Trophoblast cell (in vitro differentiated cells and primary cell): ENCODE measurements around the gene ENPP4.
"Not testable (repeated sequence)": the region's sequence is repeated elsewhere in the genome, so short reads cannot be mapped to it uniquely, and the experiment has no call there.

ENCODE experiments used
- DNase-seq, 2 donors: peaks; one replicate each; pipeline ENCODE4 v3.0.0-alpha.2; 2016
- H2AFZ ChIP-seq: 2 replicates; pipeline ENCODE4 v1.6.1; 2013; ENCODE audit warnings: low read length, moderate library complexity, mild to moderate bottlenecking; ENCODE audit not compliant: insufficient read depth, poor library complexity
- H2AK5ac ChIP-seq: 2 replicates; pipeline ENCODE4 v1.6.1; 2013; ENCODE audit warnings: mild to moderate bottlenecking, low read length
- H2BK120ac ChIP-seq: 2 replicates; pipeline ENCODE4 v1.6.1; 2013; ENCODE audit warnings: low read length, mild to moderate bottlenecking, moderate library complexity; ENCODE audit not compliant: insufficient read depth, poor library complexity
- H2BK12ac ChIP-seq: 2 replicates; pipeline ENCODE4 v1.6.1; 2013; ENCODE audit warnings: mild to moderate bottlenecking, low read length, moderate library complexity
- H2BK5ac ChIP-seq: 2 replicates; pipeline ENCODE4 v1.6.1; 2013; ENCODE audit warnings: low read length, low read depth, moderate library complexity, mild to moderate bottlenecking; ENCODE audit not compliant: poor library complexity
- H3K14ac ChIP-seq: 2 replicates; pipeline ENCODE4 v1.6.1; 2013; ENCODE audit warnings: mild to moderate bottlenecking, low read length
- H3K18ac ChIP-seq: 2 replicates; pipeline ENCODE4 v1.6.1; 2013; ENCODE audit warnings: mild to moderate bottlenecking, low read length
- H3K23ac ChIP-seq: 2 replicates; pipeline ENCODE4 v1.6.1; 2013; ENCODE audit warnings: low read length
- H3K27ac ChIP-seq: 2 replicates; pipeline ENCODE4 v1.5.1; 2013; ENCODE audit warnings: low read depth, mild to moderate bottlenecking, inconsistent platforms, low read length, moderate library complexity
- H3K27me3 ChIP-seq: 2 replicates; pipeline ENCODE4 v1.6.1; 2013; ENCODE audit warnings: inconsistent platforms, mild to moderate bottlenecking, low read length, moderate library complexity; ENCODE audit not compliant: insufficient read depth
- H3K36me3 ChIP-seq, 2 experiments: 1 replicate in 1 of 2; 2 replicates in 1 of 2; pipeline ENCODE4 v1.6.1; 2013; ENCODE audit warnings: low read length in 2 of 2, mild to moderate bottlenecking in 2 of 2, moderate library complexity in 1 of 2; ENCODE audit not compliant: insufficient read depth in 2 of 2, control insufficient read depth in 1 of 2
- H3K4ac ChIP-seq: 2 replicates; pipeline ENCODE4 v1.6.1; 2013; ENCODE audit warnings: low read depth, mild to moderate bottlenecking, low read length, moderate library complexity
- H3K4me1 ChIP-seq, 2 experiments: 1 replicate in 1 of 2; 2 replicates in 1 of 2; pipeline ENCODE4 v1.6.1; 2013; ENCODE audit warnings: low read length in 2 of 2, mild to moderate bottlenecking in 2 of 2, moderate library complexity in 1 of 2; ENCODE audit not compliant: insufficient read depth in 2 of 2, control insufficient read depth in 1 of 2
- H3K4me2 ChIP-seq: 2 replicates; pipeline ENCODE4 v1.6.1; 2013; ENCODE audit warnings: inconsistent platforms, mild to moderate bottlenecking, low read length, moderate library complexity
- H3K4me3 ChIP-seq: 2 replicates; pipeline ENCODE4 v1.5.1; 2013; ENCODE audit warnings: mild to moderate bottlenecking, low read depth, low read length, inconsistent platforms
- H3K79me1 ChIP-seq: one replicate; pipeline ENCODE4 v1.6.1; 2013; ENCODE audit warnings: low read length
- H3K79me2 ChIP-seq: 2 replicates; pipeline ENCODE4 v1.6.1; 2013; ENCODE audit warnings: low read length, mild to moderate bottlenecking; ENCODE audit not compliant: control insufficient read depth, insufficient read depth, poor library complexity
- H3K9ac ChIP-seq: 2 replicates; pipeline ENCODE4 v1.6.1; 2013; ENCODE audit warnings: mild to moderate bottlenecking, low read length
- H3K9me3 ChIP-seq: 2 replicates; pipeline ENCODE4 v1.6.1; 2013; ENCODE audit warnings: low read depth, mild to moderate bottlenecking, control low read depth, inconsistent platforms, low read length; ENCODE audit not compliant: insufficient read depth
- H4K12ac ChIP-seq: 2 replicates; pipeline ENCODE4 v1.6.1; 2013; ENCODE audit warnings: low read depth, mild to moderate bottlenecking, low read length, moderate library complexity
- H4K8ac ChIP-seq: 2 replicates; pipeline ENCODE4 v1.6.1; 2013; ENCODE audit warnings: low read depth, mild to moderate bottlenecking, low read length, moderate library complexity
- H4K91ac ChIP-seq: one replicate; pipeline ENCODE4 v1.6.1; 2013; ENCODE audit warnings: low read depth, mild to moderate bottlenecking, low read length, moderate library complexity
- WGBS: extraction: QIAGEN DNeasy Blood & Tissue Kit; methylation state at CpG from one replicate; pipeline ENCODE4 v1.1.7; 2013; ENCODE audit warnings: missing lambda C conversion rate; ENCODE audit not compliant: insufficient read length, insufficient coverage; ENCODE audit errors: extremely low coverage; 5-methylcytosine and 5-hydroxymethylcytosine counted together

Gene ENPP4

GRCh38 chr6:46144270-46144669, 14.5 kb downstream of the ENPP4 start:
- Histone ChIP-seq H3K23ac (no peak overlapping the region), H3K9me3 (no peaks in the 10 kb centered on the region), H4K8ac (no peak overlapping the region), H3K4ac (no peak overlapping the region), H2BK120ac (no peak overlapping the region), H2AFZ (no peak overlapping the region), H3K4me3 (no peak overlapping the region), H3K18ac (no peak overlapping the region), H4K12ac (no peak overlapping the region), H2BK5ac (no peak overlapping the region), H3K27ac (no peak overlapping the region), H2BK12ac (no peak overlapping the region), H3K79me2 (no peaks in the 10 kb centered on the region), H3K9ac (no peak overlapping the region), H3K36me3 (no peaks in the 10 kb centered on the region), H4K91ac (no peak overlapping the region), H3K79me1 (no peaks in the 10 kb centered on the region), H3K27me3 (no peaks in the 10 kb centered on the region), H2AK5ac (no peak overlapping the region), H3K4me2 (no peak overlapping the region), H3K4me1 (no peaks in the 10 kb centered on the region), H3K14ac (no peak overlapping the region)
- no peak for DNase-seq
- WGBS: no CpG with 5 or more reads among the region's 1 CpG

- not testable (repeated sequence) for H3K14ac ChIP-seq, H3K79me1 ChIP-seq, H3K36me3 ChIP-seq, H3K27ac ChIP-seq, H3K79me2 ChIP-seq, H2BK12ac ChIP-seq, H2BK120ac ChIP-seq, H4K91ac ChIP-seq, H2BK5ac ChIP-seq, H3K4ac ChIP-seq, DNase-seq, H3K18ac ChIP-seq, H4K8ac ChIP-seq, H3K27me3 ChIP-seq, H3K4me3 ChIP-seq, H2AK5ac ChIP-seq, H2AFZ ChIP-seq, H3K9ac ChIP-seq, H3K4me2 ChIP-seq, H4K12ac ChIP-seq, H3K9me3 ChIP-seq, H3K23ac ChIP-seq, H3K4me1 ChIP-seq
- WGBS: no CpG with 5 or more reads among the region's 3 CpGs
Observed at GRCh38 chr6:46149066-46149465, 19.3 kb downstream of the ENPP4 start.

DNA sequence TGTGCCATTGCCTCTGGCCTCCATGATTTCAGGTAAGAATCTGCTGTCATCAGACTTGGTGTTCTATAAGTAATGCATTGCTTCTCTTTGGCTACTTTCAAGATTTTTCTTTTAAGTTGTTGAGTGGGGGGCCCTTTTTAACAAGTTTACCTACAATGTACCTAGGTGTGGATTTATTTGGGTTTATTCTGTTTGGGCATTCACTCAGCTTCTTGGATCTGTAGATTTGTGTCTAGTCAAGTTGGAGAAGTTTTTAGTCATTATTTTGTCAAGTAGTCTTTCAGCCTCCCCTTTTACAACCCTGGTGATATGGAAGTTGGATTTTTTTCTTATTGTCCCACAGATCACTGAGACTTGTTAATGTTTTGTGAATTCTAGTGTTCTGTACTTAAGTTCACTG, 26.9 kb downstream of the ENPP4 start:
- Histone ChIP-seq H3K9ac (no peak overlapping the region), H2AFZ (no peak overlapping the region), H3K36me3 (no peaks in the 10 kb centered on the region), H3K4ac (no peak overlapping the region), H3K27ac (no peak overlapping the region), H3K27me3 (no peaks in the 10 kb centered on the region), H3K4me3 (no peak overlapping the region), H2AK5ac (no peak overlapping the region), H3K4me2 (no peak overlapping the region), H3K4me1 (no peaks in the 10 kb centered on the region), H3K23ac (no peak overlapping the region), H4K12ac (no peak overlapping the region), H2BK120ac (no peak overlapping the region), H3K9me3 (no peaks in the 10 kb centered on the region), H4K91ac (no peak overlapping the region), H2BK12ac (no peak overlapping the region), H3K18ac (no peak overlapping the region), H2BK5ac (no peak overlapping the region), H3K79me1 (no peaks in the 10 kb centered on the region), H4K8ac (no peak overlapping the region), H3K14ac (no peak overlapping the region), H3K79me2 (no peaks in the 10 kb centered on the region)
- DNase-seq: no peak

DNA sequence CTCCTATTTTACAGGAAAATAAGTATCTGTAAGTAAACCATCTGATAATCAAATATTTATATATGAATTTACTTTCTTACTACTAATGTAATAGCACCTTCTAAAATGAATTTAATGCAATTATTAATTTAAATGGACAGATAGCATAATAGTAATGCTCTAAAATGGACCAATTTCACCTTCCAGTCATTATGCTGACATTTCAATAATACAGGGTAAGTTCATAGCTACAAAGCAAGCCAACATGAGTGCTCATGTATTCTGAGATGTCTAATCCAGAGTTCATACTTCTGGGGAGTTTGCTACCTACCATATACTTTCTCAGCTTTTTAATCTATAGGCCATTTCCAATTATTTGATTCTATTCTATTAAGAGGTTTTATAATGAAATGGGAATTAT, 29.4 kb downstream of the ENPP4 start:
- DNase-seq: no peak
- no peaks in the 10 kb centered on the region for H3K9me3 ChIP-seq
- no peak overlapping the region for H3K23ac ChIP-seq
- no peak overlapping the region for H3K4me3 ChIP-seq
- no peak overlapping the region for H2AFZ ChIP-seq
- no peaks in the 10 kb centered on the region for H3K36me3 ChIP-seq
- no peak overlapping the region for H3K4me2 ChIP-seq
- no peak overlapping the region for H3K27ac ChIP-seq
- no peak overlapping the region for H3K18ac ChIP-seq
- H3K27me3 ChIP-seq: no peaks in the 10 kb centered on the region
- no peak overlapping the region for H3K9ac ChIP-seq
- no peak overlapping the region for H4K8ac ChIP-seq
- H3K4ac ChIP-seq: no peak overlapping the region
- no peak overlapping the region for H2AK5ac ChIP-seq
- no peaks in the 10 kb centered on the region for H3K79me2 ChIP-seq
- H3K4me1 ChIP-seq: no peaks in the 10 kb centered on the region
- H2BK5ac ChIP-seq: no peak overlapping the region
- no peak overlapping the region for H2BK12ac ChIP-seq
- H2BK120ac ChIP-seq: no peak overlapping the region
- no peak overlapping the region for H3K14ac ChIP-seq
- no peak overlapping the region for H4K12ac ChIP-seq
- no peaks in the 10 kb centered on the region for H3K79me1 ChIP-seq
- no peak overlapping the region for H4K91ac ChIP-seq

DNA sequence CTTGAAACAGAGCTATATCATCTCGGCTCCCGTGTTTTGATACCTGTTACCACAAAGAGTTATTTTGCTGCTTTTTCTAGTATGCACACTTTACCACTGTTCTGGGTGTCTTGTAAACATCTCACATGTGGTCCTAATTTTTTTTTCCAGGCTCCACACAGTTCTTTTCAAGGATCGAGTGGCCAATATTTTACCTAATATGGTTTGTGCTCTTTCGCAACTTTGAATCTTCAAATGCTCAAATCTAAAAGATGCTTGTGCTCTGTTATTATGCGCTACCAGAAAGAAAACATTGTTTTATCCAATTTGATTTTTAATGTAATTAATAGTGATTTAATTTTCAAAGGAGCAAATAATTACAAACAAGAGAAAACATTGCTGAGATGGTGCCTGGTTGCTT, 30.3 kb downstream of the ENPP4 start:
- H2BK120ac ChIP-seq: no peak overlapping the region

More for the DNA sequence above, 30.3 kb downstream of the ENPP4 start:
- Histone ChIP-seq H3K4me1 (no peaks in the 10 kb centered on the region), H3K27ac (no peak overlapping the region), H3K79me1 (no peaks in the 10 kb centered on the region), H2BK12ac (no peak overlapping the region), H3K27me3 (no peaks in the 10 kb centered on the region), H2AFZ (no peak overlapping the region), H3K9ac (no peak overlapping the region), H4K8ac (no peak overlapping the region), H3K18ac (no peak overlapping the region), H3K4me3 (no peak overlapping the region), H3K36me3 (no peaks in the 10 kb centered on the region), H3K4ac (no peak overlapping the region), H3K23ac (no peak overlapping the region), H3K9me3 (no peaks in the 10 kb centered on the region), H4K12ac (no peak overlapping the region), H3K4me2 (no peak overlapping the region), H3K79me2 (no peaks in the 10 kb centered on the region), H4K91ac (no peak overlapping the region), H2AK5ac (no peak overlapping the region), H2BK5ac (no peak overlapping the region), H3K14ac (no peak overlapping the region)
- WGBS: no CpG with 5 or more reads among the region's 5 CpGs
- no peak for DNase-seq
